GM19372 (cell line): ENCODE data around the gene MKX.

ENCODE experiments used
- ATAC-seq: cut with Tn5 transposase; IDR thresholded peaks from one replicate; pipeline ENCODE4 v1.9.1; 2021; ENCODE audit warnings: mild to moderate bottlenecking, low read depth, moderate library complexity; ENCODE audit not compliant: unreplicated experiment

The MKX gene

GRCh38 chr10:27745732-27746396 is at the start of gene MKX:
Gene MKX, minus strand, starts transcription at chr10:27745819. Its CDS starts 2,404 bp downstream, at chr10:27743415.
- ATAC-seq: no peak

GRCh38 chr10:27794157-27794556 is 48.5 kb upstream of the MKX start:
- no peak for ATAC-seq

- ATAC-seq: no peak
These were observed 46.6 kb upstream of the MKX start for GRCh38 chr10:27792216-27792615.

GRCh38 chr10:27784272-27784671 is 38.7 kb upstream of the MKX start:
- no peak for ATAC-seq

- no peak for ATAC-seq
These were observed 38.0 kb upstream of the MKX start for GRCh38 chr10:27783660-27784059.

GRCh38 chr10:27779462-27780015 is 33.9 kb upstream of the MKX start:
- ATAC-seq: no peak

- ATAC-seq: no peak
These were observed 29.2 kb upstream of the MKX start for GRCh38 chr10:27774831-27775230.

- no peak for ATAC-seq
These were observed 25.6 kb upstream of the MKX start for GRCh38 chr10:27771231-27771630.

GRCh38 chr10:27770181-27770580 is 24.6 kb upstream of the MKX start:
- ATAC-seq: no peak

- no peak for ATAC-seq
These were observed 15.2 kb upstream of the MKX start for GRCh38 chr10:27760867-27761266.

GRCh38 chr10:27759483-27760272 is 14.1 kb upstream of the MKX start:
- no peak for ATAC-seq

- no peak for ATAC-seq
These were observed 7.1 kb upstream of the MKX start for GRCh38 chr10:27752673-27753237.

GRCh38 chr10:27748601-27749000 is 3.0 kb upstream of the MKX start:
- ATAC-seq: no peak

GRCh38 chr10:27747096-27747451 is 1.5 kb upstream of the MKX start:
- no peak for ATAC-seq

- ATAC-seq: no peak
These were observed 927 bp upstream of the MKX start for GRCh38 chr10:27746397-27747095.

- no peak for ATAC-seq
These were observed 552 bp downstream of the MKX start for GRCh38 chr10:27744802-27745731.

- no peak for ATAC-seq
These were observed 1.5 kb downstream of the MKX start for GRCh38 chr10:27743877-27744801.

GRCh38 chr10:27743012-27743876 is 2.4 kb downstream of the MKX start:
- ATAC-seq: no peak
